ENCODE measurements around the gene HMCN1. TPM values are rescaled to one million over a fixed set of nuclear protein-coding genes. Genes with fewer than 3 reads are reported as not detected.
"Not testable (repeated sequence)": the region's sequence is repeated elsewhere in the genome, so short reads cannot be mapped to it uniquely, and the experiment has no call there.

HMCN1 gene
- total RNA-seq, 1 donor from 2014 or later, result 2.2 TPM

- no peak for DNase-seq (ENCODE audit: low read depth)
These were observed 112.7 kb downstream of the HMCN1 start for GRCh38 chr1:185846672-185847444.

- DNase-seq (ENCODE audit: low read depth), result no peak
These were observed 114.8 kb downstream of the HMCN1 start for GRCh38 chr1:185849014-185849413.

GRCh38 chr1:185850366-185850765, 116.2 kb downstream of the HMCN1 start:
- DNase-seq (ENCODE audit: low read depth), result no peak

DNA sequence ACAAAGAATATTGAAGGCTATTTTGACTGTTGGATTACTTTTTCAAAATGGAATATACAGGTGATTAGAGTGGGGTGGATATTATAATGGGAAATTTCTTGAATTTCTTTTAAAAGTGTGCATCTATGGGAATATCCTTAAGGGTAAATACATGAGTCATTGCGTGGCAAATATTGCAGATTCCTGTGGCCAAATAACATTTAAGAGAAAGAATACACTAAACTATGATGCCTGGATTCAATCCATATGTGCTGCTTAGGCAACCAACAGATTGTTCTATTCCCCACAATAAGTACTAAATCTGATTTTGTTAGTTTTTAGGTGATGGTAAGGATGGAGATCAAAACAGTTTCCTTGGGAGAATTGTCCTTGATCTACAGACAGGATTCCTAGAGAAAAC, 119.5 kb downstream of the HMCN1 start:
- no peak for DNase-seq (ENCODE audit: low read depth)

GRCh38 chr1:185856482-185856881, 122.3 kb downstream of the HMCN1 start:
- no peak for DNase-seq (ENCODE audit: low read depth)

DNA sequence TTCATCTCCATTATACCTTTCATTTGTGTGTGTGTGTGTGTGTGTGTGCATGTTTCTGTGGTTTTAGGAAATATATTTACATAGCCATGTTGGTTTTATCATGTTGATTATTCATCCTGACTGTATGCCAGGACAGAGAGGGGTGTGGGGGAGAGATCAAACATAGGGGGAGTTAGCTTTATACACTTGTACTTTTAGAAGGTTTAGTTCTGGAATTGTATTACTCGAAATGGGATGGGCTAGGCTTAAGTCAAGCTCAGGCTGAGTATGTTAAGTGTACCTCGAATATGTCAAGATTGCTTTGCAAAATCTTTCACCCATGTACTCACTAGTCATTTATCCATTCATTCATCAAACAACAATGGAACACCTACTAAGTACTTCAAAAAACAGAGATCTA, 123.3 kb downstream of the HMCN1 start:
- DNase-seq (ENCODE audit: low read depth), result no peak

DNA sequence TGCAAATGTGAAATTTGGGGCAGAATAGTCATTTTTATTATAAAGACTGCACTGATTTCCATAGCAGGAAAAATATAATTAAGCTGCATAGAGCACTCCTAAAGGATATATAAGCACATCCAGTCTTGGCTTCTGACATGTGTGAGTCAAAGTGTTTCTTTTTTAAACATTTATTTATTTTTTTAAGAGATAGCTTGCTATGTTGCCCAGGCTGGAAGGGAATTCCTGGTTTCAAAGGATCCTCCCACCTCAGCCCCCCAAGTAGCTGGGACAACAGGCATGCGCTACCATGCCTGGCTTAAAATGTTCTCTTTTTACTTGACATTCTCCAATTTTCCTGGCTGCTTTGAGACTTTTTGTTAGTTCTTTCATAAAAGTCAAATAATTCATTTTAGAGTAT, 126.1 kb downstream of the HMCN1 start:
- no peak for DNase-seq (ENCODE audit: low read depth)

DNA sequence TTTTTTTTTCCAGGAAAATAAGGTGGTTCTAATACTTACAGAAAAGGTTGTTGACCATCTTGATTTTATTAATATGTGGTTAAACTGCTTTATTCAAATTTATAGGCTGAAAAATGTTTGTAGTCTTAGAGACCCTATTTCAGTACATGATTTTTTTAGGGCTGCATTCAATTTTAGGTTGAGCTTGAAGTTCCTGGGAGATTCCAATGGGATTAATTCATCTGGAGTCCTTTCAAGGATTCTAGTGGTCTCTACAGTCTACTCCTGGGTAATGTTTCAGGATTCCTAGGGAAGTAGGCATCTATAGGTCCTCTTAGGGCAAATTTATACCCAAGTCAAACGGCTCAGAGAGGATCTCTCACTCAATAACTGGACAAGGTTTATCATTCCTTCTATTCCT, 126.7 kb downstream of the HMCN1 start:
- DNase-seq (ENCODE audit: low read depth), result no peak

DNA sequence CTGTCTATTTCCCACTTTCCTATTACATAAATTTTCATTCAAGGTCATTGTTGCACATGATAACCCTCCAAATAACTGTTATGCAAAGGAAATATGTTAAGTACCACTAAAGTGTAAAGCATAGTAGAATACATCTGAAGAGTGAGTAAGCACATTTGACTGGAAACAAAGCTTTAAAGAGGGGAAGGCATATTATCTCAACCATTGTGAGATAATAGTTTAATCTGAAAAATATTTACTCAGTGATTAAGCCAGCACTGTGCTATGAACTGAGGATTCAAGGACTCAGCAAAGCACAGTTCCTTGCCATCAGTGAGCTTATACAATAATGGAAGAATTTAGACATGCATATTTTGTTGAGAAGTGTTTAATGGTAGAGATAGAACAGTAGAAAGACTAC, 127.4 kb downstream of the HMCN1 start:
- DNase-seq (ENCODE audit: low read depth), result no peak

DNA sequence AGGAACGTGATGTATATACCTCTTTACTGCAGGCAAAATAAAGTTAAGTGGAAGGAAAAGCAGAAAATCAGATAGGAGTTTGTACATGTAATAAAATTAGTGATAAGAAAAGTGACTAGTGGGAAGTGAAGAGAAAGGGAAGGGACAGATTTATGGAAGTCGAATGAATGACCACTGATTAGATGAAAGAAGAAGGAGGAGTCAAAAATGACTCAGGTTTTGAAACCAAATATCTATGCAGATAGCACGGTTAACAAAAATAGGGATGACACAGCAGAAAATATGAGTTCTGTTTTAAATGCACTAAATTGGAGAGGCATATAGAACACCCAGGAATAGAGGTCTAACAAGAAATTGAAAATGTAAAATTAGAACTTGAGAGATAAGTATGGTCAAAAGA, 128.0 kb downstream of the HMCN1 start:
- DNase-seq (ENCODE audit: low read depth), result peak; percentile 3

GRCh38 chr1:185864331-185864730, 130.1 kb downstream of the HMCN1 start:
- DNase-seq (ENCODE audit: low read depth), result no peak

DNA sequence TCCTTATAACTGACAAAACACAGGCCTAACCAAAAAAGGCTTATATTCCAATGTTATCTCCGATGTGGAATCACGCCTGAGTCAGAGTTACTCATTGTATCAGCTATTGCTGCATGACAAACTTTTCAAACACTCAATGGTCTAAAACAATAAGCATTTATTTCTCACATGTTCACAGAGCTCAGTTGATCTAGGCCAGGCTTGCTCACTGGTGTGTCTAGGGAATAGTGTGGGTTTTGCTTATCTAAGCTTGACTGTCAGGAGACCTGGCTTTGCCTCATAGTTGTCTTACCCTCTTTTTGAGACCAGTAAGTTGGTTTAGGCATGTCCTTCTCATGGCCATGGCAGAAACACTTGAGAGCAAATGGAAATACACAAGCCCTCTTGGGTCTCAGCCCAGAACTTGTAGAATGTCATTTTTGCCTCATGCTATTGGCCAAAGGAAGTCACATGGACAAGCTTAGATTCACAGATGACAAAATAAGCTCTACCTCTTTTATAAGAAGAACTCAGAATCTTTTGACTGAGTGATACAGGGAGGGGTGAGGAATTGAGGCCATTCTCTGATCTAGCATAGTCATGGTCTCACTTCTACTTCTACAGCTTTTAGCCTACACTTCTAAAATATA, 130.8 kb downstream of the HMCN1 start:
- DNase-seq (ENCODE audit: low read depth), result peak; percentile 9

DNA sequence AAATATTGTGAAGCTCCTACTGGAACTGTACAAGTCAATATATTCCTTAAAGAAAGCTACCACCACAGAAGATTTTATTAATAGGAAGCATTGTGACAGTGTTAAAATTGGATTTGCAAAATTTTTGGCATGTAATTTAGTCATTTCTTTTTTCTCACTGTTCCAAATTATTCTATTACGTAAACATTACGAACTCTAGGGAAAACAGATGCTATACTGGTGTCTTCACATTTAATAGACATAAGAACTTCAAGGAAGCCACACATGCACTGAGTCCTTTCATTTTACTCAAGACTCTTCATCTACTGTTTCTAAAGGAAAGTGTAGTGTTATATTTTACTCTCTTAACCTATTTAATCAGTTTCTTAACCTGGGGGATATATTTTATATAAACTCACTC, 135.4 kb downstream of the HMCN1 start:
- no peak for DNase-seq (ENCODE audit: low read depth)

DNA sequence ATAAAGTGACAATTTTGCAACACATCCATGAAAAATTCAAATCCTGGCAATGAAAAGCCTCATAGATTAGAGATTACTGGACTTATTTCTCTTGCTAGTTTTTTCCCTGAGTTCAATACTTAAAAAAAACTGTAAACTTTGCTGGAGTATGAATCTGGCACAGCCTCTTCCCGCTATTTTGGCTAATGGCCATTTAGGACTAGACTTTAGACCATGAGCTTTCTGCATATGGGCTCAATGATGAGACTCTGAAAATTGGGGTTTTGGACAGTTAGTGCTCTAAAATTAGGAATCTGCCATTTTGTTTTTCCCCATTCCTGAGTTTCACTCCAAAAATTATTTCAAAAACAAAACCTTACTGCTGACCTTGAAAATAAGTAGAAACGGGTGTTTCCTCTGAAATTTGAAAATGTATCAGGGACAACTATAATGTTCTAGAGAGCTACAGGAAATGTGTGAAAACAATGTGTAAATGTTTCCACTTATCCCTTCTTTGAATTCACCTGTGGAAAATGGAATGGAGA, 137.5 kb downstream of the HMCN1 start:
- DNase-seq (ENCODE audit: low read depth), result no peak

GRCh38 chr1:185874246-185874645, 140.1 kb downstream of the HMCN1 start:
- DNase-seq (ENCODE audit: low read depth), result no peak

GRCh38 chr1:185880330-185880729, 146.1 kb downstream of the HMCN1 start:
- DNase-seq (ENCODE audit: low read depth), result no peak

- DNase-seq (ENCODE audit: low read depth), result no peak
These were observed 146.7 kb downstream of the HMCN1 start for GRCh38 chr1:185880779-185881333.

DNA sequence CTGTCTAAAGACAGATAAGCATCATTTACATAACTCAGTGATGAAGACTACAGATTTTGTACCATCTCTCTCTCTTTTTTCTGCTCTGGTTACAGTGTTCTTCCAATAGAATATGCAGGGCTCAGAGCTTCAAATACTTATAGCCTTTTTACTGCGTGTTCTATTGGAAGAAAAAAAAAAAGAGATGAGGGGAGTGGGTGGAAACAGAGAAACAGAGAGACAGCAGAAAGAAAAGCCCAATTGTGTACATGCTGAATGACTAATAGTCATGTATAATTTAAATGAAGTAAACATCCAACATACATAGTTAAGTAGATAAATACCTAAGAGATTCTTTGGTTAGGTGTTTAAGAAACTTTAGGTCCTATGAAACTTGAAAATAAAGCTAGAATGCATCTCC, 151.9 kb downstream of the HMCN1 start:
- no peak for DNase-seq (ENCODE audit: low read depth)

DNA sequence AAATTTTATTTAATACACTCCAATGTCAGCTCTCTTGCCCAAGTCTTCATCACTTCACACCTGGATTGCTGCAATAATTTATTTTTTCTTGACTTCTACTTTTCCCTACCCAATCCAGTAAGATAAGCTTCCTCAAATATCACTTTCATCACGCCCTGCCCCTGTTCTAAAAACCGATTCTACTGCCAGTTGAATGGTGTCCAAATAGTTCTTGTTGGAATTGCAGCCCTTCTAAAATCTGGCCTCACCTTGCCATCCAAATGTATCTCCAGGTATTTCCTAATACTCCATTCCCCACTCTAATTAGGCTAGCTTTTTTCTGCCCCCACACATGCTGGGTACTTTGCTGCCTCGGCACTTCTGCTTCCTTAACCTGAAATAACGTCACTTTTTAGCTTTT, 152.5 kb downstream of the HMCN1 start:
- DNase-seq (ENCODE audit: low read depth), result no peak

DNA sequence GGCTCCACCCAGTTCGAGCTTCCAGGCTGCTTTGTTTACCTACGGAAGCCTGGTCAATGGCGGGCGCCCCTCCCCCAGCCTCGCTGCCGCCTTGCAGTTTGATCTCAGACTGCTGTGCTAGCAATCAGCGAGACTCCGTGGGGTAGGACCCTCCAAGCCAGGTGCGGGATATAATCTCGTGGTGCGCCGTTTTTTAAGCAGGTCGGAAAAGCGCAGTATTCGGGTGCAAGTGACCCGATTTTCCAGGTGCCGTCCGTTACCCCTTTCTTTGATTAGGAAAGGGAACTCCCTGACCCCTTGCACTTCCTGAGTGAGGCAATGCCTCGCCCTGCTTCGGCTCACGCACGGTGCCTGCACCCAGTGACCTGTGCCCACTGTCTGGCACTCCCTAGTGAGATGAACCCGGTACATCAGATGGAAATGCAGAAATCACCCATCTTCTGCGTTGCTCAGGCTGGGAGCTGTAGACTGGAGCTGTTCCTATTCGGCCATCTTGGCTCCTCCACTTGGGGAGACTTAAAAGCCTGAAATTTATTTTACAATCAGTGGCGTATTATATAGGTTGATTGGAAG, 158.7 kb downstream of the HMCN1 start:
- DNase-seq (ENCODE audit: low read depth), result not testable (repeated sequence)

DNA sequence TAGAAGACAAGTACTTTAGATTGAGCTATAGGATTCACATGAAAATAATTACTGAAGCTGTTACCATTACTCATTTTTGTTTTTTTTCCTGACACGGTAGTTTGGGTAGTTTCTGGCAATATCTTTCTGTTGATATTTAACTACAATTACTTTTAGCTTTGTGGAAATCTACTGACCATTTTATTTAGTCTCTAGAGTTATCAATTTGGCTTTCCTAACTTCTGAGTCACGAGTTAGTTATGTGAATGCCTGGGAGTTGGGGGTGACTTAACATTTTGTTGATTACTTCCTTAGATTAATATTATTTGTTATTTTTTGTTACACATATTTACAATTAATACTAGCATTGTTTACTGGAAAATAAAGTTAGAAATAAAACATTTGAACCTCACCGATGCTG, 160.6 kb downstream of the HMCN1 start:
- no peak for DNase-seq (ENCODE audit: low read depth)

- DNase-seq (ENCODE audit: low read depth), result no peak
These were observed 161.2 kb downstream of the HMCN1 start for GRCh38 chr1:185895208-185895900.
